Common myeloid progenitor, CD34-positive (primary cell): ENCODE results near the gene RAD51B.
"Not testable (repeated sequence)": the region's sequence is repeated elsewhere in the genome, so short reads cannot be mapped to it uniquely, and the experiment has no call there.

Experiments used
- CTCF ChIA-PET: fragments of 350-600 bp; sonication (Branson Sonifier 250); formaldehyde crosslinking; loops from one replicate; lab custom pipeline; 2021; ENCODE audit warnings: antibody characterized with exemption; lab: Charles Lee
- POLR2A ChIA-PET: fragments of 350-600 bp; sonication (Branson Sonifier 250); formaldehyde crosslinking; loops from one replicate; lab custom pipeline; 2021; ENCODE audit warnings: antibody characterized with exemption; lab: Charles Lee
- DNase-seq, 3 donors: peaks; one replicate each; pipeline versions ENCODE4 v3.0.0 to v3.0.0-alpha.2; 2013
- H3K27ac ChIP-seq, 2 experiments: 1 replicate in 1 of 2; 2 replicates in 1 of 2; pipeline ENCODE4 v1.7.0; 2013; ENCODE audit warnings: inconsistent platforms in 2 of 2, low read length in 2 of 2, mild to moderate bottlenecking in 2 of 2, low read depth in 1 of 2, moderate library complexity in 1 of 2; ENCODE audit not compliant: severe bottlenecking in 2 of 2, insufficient read depth in 1 of 2, poor library complexity in 1 of 2
- H3K27me3 ChIP-seq, 5 experiments: replicated peaks in 2 of 5; 1 replicate in 3 of 5; 2 replicates in 2 of 5; pipeline versions ENCODE4 v1.6.1 to v1.7.0; 2013; ENCODE audit warnings: low read length in 4 of 5, mild to moderate bottlenecking in 2 of 5, moderate library complexity in 2 of 5, inconsistent platforms in 1 of 5; ENCODE audit not compliant: insufficient read depth in 5 of 5, control insufficient read depth in 4 of 5
- H3K36me3 ChIP-seq, 4 experiments: 1 replicate in 2 of 4; 2 replicates in 2 of 4; pipeline versions ENCODE4 v1.6.1 to v1.7.0; 2013; ENCODE audit warnings: low read length in 3 of 4, control low read depth in 1 of 4, mild to moderate bottlenecking in 1 of 4; ENCODE audit not compliant: control insufficient read depth in 4 of 4, insufficient read depth in 4 of 4
- H3K4me1 ChIP-seq, 4 experiments: 1 replicate in 3 of 4; 2 replicates in 1 of 4; pipeline versions ENCODE4 v1.6.1 to v1.7.1; 2013; ENCODE audit warnings: low read length in 3 of 4, mild to moderate bottlenecking in 3 of 4, control low read depth in 1 of 4, inconsistent platforms in 1 of 4, moderate library complexity in 1 of 4; ENCODE audit not compliant: control insufficient read depth in 4 of 4, insufficient read depth in 4 of 4; ENCODE audit errors: control extremely low read depth in 1 of 4
- H3K4me3 ChIP-seq, 7 experiments: 1 replicate in 4 of 7; 2 replicates in 3 of 7; pipeline versions ENCODE4 v1.5.1 to v1.7.0; 2013; ENCODE audit warnings: mild to moderate bottlenecking in 7 of 7, low read length in 6 of 7, moderate library complexity in 6 of 7, inconsistent platforms in 2 of 7, low read depth in 2 of 7, control low read depth in 1 of 7; ENCODE audit not compliant: insufficient read depth in 4 of 7, control insufficient read depth in 1 of 7; ENCODE audit errors: extremely low read depth in 1 of 7
- H3K9me3 ChIP-seq, 5 experiments: 1 replicate in 4 of 5; 2 replicates in 1 of 5; pipeline versions ENCODE4 v1.6.1 to v1.7.1; 2013; ENCODE audit warnings: low read length in 4 of 5, mild to moderate bottlenecking in 2 of 5, inconsistent platforms in 1 of 5, low read depth in 1 of 5, moderate library complexity in 1 of 5; ENCODE audit not compliant: control insufficient read depth in 4 of 5, insufficient read depth in 2 of 5; ENCODE audit errors: control extremely low read depth in 1 of 5
- WGBS: methylation state at CpG from one replicate; pipeline ENCODE4 v1.1.5; 2013; ENCODE audit not compliant: insufficient coverage; 5-methylcytosine and 5-hydroxymethylcytosine counted together

Gene RAD51B

DNA sequence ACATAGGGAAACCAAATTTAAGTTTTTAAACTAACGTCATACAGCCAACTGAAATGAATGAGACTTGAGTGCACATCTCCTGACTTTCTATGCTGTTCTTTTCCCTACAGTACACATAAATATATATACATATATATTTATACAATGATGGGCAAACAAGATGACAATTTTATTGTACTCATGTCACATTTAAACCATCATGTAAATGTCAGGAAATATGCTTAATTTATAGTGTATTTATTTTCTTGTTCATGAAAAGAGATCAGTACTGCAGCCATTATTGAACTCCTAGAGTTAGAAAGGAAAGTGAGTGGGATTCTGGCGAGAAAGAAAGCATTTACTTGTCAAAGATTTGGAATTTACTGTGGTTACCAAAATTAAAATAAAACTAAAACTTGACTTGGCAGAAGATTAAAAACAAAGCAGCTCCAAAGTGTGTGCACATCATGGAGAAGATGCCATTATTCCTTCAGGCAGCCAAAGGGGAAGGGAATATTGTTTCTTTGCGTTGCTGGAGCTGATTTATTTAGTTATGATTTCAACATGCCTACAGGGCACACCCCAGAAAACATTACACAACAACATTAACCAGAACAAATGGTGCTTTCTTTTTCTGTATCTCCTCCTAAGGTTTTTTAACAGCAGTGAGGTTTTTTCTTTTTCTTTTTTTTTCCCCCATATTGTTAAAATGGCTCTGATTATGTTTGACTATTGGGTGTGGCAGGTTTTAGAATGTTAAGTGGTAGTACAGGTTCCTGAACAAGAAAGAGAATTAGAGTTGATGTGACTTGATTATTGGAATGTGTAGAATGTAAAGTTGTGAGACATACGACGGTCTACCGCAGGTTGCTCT lies 144.6 kb downstream of the RAD51B start:
- H3K4me3 ChIP-seq: peak overlapping the region in 1 of 7 experiments; percentile 45
- ChIA-PET POLR2A (interaction anchor here (0.7 kb wide), 1 partner anchor 19 kb away, joined by 3 read pairs; no protein-coding TSS in a partner anchor), CTCF (interaction anchor here (1.3 to 2.5 kb wide), 2 partner anchors 31 to 76 kb away, joined by 3 to 6 read pairs; no protein-coding TSS in a partner anchor)
- 90% methylated on average over 2 of the region's 6 CpGs for WGBS
- no peak overlapping the region for H3K27ac ChIP-seq
- DNase-seq: no peak
- peaks cover 0 to 5% (median 0%) of the 10 kb centered on the region in 5 experiments for H3K9me3 ChIP-seq
- peaks cover 0 to 3% (median 0%) of the 10 kb centered on the region in 4 experiments for H3K36me3 ChIP-seq
- no peaks in the 10 kb centered on the region for H3K27me3 ChIP-seq
- H3K4me1 ChIP-seq: peaks cover 6 to 43% (median 14%) of the 10 kb centered on the region in 4 experiments

DNA sequence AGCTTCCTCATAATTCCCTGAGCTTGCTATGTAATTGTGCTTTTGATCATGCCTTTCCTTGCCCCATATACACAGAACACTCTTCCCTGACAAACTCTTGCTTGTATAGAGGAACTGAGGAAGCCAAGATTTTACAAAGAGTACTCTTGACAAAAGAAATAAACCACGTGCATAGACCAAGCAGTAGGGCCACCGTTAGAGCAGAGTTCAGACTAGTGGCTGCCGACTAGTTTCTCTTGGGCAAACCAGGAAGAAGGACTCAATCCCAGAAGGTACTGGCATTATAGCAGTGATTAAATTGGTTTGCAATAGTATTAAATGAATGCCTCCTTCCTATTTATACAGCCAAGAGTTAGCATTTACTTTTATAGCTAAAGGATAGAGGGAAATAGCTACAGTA lies 146.1 kb downstream of the RAD51B start:
- Histone ChIP-seq H3K36me3 (peaks cover 0 to 3% (median 0%) of the 10 kb centered on the region in 4 experiments), H3K27ac (no peak overlapping the region), H3K4me3 (no peak overlapping the region), H3K4me1 (peaks cover 6 to 43% (median 14%) of the 10 kb centered on the region in 4 experiments), H3K9me3 (peaks cover 0 to 5% (median 0%) of the 10 kb centered on the region in 5 experiments), H3K27me3 (no peaks in the 10 kb centered on the region)
- CTCF ChIA-PET: interaction anchor here (2.5 kb wide), 1 partner anchor 32 kb away, joined by 6 read pairs; no protein-coding TSS in a partner anchor
- DNase-seq: no peak
- POLR2A ChIA-PET: no interaction called here
- 87% methylated on average over 3 of the region's 3 CpGs for WGBS

DNA sequence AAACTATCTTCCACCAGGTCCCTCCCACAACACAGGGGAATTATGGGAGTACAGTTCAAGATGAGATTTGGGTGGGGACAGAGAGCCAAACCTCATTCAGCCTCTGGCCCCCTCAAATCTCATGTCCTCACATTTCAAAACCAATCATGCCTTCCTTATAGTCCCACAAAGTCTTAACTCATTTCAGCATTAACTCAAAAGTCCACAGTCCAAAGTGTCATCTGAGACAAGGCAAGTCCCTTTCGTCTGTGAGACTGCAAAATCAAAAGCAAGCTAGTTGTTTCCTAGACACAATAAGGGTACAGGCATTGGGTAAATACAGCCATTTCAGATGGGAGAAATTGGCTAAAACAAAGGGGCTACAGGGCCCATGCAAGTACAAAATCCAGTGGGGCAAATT lies 147.6 kb downstream of the RAD51B start:
- Histone ChIP-seq H3K36me3 (peaks cover 0 to 3% (median 0%) of the 10 kb centered on the region in 4 experiments), H3K4me3 (no peak overlapping the region), H3K4me1 (peaks cover 6 to 36% (median 7%) of the 10 kb centered on the region in 4 experiments), H3K27me3 (no peaks in the 10 kb centered on the region), H3K9me3 (peaks cover 0 to 5% (median 0%) of the 10 kb centered on the region in 5 experiments), H3K27ac (no peak overlapping the region)
- ChIA-PET CTCF (no interaction called here), POLR2A (no interaction called here)
- no peak for DNase-seq
- 100% methylated on average over 1 of the region's 1 CpG for WGBS

DNA sequence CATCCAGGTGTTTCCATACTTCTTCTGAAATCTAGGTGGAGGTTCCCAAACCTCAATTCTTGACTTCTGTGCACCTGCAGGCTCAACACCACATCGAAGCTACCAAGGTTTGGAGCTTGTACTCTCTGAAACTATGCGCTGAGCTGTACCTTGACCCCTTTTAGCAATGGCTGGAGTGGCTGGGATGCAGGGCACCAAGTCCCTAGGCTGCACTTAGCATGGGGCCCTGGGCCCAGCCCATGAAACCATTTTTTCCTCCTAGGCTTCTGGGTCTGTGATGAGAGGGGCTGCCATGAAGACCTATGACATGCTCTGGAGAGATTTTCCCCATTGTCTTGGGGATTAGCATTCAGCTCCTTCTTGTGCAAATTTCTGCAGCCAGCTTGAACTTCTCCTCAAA lies 148.4 kb downstream of the RAD51B start:
- H3K27me3 ChIP-seq, H3K27ac ChIP-seq, H3K4me3 ChIP-seq, CTCF ChIA-PET, H3K9me3 ChIP-seq, POLR2A ChIA-PET, H3K36me3 ChIP-seq, DNase-seq: not testable (repeated sequence)
- WGBS: 94% methylated on average over 2 of the region's 2 CpGs
- peaks cover 0 to 31% (median 4%) of the 10 kb centered on the region in 4 experiments for H3K4me1 ChIP-seq

DNA sequence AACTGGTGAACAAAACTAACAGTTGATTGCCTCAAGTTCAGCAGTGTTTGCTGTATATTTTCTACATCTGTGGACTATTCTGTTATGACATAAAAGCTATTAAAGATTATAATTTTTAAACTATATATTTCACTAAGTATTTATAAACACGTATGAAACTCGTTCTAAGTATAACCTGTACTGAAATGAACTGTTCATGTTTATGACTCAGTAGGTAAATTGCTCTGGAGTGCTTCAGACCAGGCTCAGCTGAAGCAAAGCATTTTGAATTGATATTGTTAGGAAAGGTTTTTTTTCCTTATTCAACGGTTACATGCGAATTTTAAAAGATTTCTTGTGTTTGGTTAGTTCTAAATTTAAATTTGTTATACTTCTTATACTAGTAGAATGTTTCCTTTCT lies 151.3 kb downstream of the RAD51B start:
- H3K4me3 ChIP-seq: no peak overlapping the region
- H3K36me3 ChIP-seq: peaks cover 0 to 3% (median 0%) of the 10 kb centered on the region in 4 experiments
- H3K27me3 ChIP-seq: no peaks in the 10 kb centered on the region
- WGBS: no CpG with 5 or more reads among the region's 4 CpGs
- H3K27ac ChIP-seq: no peak overlapping the region
- POLR2A ChIA-PET: no interaction called here
- DNase-seq: no peak
- CTCF ChIA-PET: interaction anchor here (1.4 to 2.7 kb wide), 2 partner anchors 14 to 110 kb away, joined by 3 to 11 read pairs; no protein-coding TSS in a partner anchor
- H3K4me1 ChIP-seq: peaks cover 2 to 22% (median 7%) of the 10 kb centered on the region in 4 experiments
- peaks cover 0 to 5% (median 0%) of the 10 kb centered on the region in 5 experiments for H3K9me3 ChIP-seq

DNA sequence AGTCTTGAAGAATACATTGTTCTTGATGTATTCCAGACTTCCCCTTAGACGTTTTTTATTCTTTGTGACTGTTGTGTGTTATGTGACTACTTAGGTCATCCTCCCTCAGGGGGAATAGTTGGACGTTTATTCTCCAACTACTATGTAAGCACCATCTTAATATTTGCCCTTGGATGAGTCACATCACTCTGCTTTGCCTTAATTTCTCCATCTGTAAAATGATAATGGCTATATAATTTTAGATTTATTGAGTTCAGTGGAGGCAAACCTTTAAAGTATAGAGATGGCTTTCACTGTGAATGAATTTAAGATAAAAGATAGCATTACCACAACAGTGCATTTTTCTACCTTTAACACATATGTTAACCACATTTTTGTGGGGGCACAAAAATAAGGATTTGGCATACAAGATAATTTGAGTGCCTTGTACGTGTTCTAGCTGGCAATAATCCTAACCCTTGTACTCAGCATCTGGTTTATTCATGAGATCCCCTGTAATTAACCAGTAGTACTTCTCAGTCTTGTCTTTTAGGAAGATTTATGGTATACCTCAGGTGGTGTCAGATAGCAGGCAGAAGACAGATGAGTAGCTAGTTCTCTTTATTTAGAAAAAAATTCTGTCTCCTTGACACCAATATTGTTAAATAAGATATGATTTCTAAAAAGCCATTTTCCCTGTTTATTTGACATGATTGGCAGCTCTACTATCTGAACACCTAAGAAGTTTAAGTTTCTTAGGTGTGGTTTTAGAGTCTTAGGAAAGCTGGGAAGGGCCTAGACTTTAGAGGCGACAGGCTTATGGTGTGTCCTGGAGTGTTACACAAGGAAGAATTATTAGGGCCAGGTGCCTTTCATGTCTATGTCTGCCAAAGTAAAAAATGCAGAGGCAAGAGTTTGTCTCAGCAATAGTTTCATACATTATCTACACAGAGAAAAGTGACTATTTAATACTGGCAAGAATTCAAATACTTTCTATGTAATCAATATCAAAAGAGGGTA lies 152.3 kb downstream of the RAD51B start:
- WGBS: no CpG with 5 or more reads among the region's 4 CpGs
- no peaks in the 10 kb centered on the region for H3K27me3 ChIP-seq
- H3K4me3 ChIP-seq: no peak overlapping the region
- DNase-seq: peak in 1 of 3 donors; percentile 59
- peaks cover 0 to 5% (median 0%) of the 10 kb centered on the region in 5 experiments for H3K9me3 ChIP-seq
- ChIA-PET CTCF (interaction anchor here (2.7 kb wide), 1 partner anchor 13 kb away, joined by 11 read pairs; no protein-coding TSS in a partner anchor), POLR2A (interaction anchor here (0.6 kb wide), 1 partner anchor 48 kb away, joined by 4 read pairs; no protein-coding TSS in a partner anchor)
- H3K27ac ChIP-seq: no peak overlapping the region
- H3K36me3 ChIP-seq: peaks cover 0 to 3% (median 0%) of the 10 kb centered on the region in 4 experiments
- H3K4me1 ChIP-seq: peaks cover 2 to 14% (median 7%) of the 10 kb centered on the region in 4 experiments
